ENCODE data around the gene ZFYVE9. TPM values are rescaled to one million over a fixed set of nuclear protein-coding genes. Genes with fewer than 3 reads are reported as not detected.

ZFYVE9 gene
- polyA plus RNA-seq, 1 donor from 2014 or later = 18.1 TPM

DNA sequence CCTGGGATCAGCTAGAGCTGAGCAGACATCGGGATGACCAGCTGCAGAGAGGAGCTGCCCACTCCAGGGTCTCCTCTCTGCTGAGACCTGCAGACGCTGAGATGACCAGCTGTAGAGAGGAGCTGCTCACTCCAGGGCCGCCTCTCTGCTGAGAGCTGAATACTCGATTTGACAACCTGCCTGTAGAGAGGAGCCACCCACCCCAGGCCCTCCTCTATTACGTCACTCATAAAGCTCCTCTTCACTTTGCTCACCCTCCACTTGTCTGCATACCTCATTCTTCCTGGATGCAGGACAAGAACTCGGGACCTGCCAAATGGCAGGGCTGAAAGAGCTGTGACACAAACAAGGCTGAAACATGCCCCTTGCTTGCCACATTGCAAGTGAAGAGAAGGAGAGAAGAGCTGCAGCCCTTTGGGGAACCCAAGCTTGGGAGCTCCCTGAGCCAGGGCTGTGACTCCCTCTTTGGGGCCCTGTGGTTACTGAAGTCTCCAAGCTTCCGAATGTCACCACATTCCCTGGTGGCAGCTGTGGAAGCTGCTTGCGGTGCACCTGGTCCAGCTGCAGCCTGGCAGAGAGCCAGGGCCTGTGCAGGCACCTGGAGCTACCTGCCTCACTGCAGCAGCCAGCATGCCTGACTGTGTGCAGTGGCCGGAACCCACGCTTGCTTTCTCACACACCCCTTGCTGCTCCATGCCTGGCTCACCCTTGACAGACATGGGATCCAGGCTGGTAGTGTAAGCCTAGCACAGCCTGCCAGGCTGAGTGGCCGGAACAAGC, 164.5 kb downstream of the ZFYVE9 start:
- Histone ChIP-seq H3K27ac (ENCODE audit: low read length) (no peak overlapping the region), H3K9ac (ENCODE audit: low read length) (no peak overlapping the region), H3K4me2 (ENCODE audit: low read length) (no peak overlapping the region), H4K20me1 (ENCODE audit: insufficient read depth) (no peaks in the 10 kb centered on the region), H3K4me3 (ENCODE audit: low read length) (no peak overlapping the region), H3K9me2 (ENCODE audit: insufficient read depth, low read length) (no peaks in the 10 kb centered on the region), H3K36me3 (ENCODE audit: insufficient read depth, low read length) (peaks cover 3% of the 10 kb centered on the region), H3K79me2 (replicated peaks; ENCODE audit: insufficient read depth, low read length) (no peaks in the 10 kb centered on the region), H3K9me3 (ENCODE audit: low read length) (no peaks in the 10 kb centered on the region), H3K27me3 (ENCODE audit: insufficient read depth, low read depth, low read length) (no peaks in the 10 kb centered on the region), H2AFZ (ENCODE audit: low read depth, low read length) (no peak overlapping the region), H3F3A (ENCODE audit: insufficient read depth, low read length, poor library complexity, severe bottlenecking) (no peaks in the 10 kb centered on the region)
- TF ChIP-seq EZH2 (IDR thresholded peaks at IDR 0.05; ENCODE audit: borderline replicate concordance, insufficient read depth, low read length, poor library complexity, severe bottlenecking) = no peak
- no peak for TF ChIP-seq TAF1 (IDR thresholded peaks at IDR 0.05; ENCODE audit: low read depth)
- TF ChIP-seq POLR2AphosphoS5 (IDR thresholded peaks at IDR 0.05) = no peak
- TF ChIP-seq RAD21 (conservative IDR thresholded peaks at IDR 0.05) = no peak
- TF ChIP-seq, protein P1, sequence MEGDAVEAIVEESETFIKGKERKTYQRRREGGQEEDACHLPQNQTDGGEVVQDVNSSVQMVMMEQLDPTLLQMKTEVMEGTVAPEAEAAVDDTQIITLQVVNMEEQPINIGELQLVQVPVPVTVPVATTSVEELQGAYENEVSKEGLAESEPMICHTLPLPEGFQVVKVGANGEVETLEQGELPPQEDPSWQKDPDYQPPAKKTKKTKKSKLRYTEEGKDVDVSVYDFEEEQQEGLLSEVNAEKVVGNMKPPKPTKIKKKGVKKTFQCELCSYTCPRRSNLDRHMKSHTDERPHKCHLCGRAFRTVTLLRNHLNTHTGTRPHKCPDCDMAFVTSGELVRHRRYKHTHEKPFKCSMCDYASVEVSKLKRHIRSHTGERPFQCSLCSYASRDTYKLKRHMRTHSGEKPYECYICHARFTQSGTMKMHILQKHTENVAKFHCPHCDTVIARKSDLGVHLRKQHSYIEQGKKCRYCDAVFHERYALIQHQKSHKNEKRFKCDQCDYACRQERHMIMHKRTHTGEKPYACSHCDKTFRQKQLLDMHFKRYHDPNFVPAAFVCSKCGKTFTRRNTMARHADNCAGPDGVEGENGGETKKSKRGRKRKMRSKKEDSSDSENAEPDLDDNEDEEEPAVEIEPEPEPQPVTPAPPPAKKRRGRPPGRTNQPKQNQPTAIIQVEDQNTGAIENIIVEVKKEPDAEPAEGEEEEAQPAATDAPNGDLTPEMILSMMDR (IDR thresholded peaks at IDR 0.05; ENCODE audit: poor library complexity, severe bottlenecking) = no peak
- no peak for TF ChIP-seq REST (IDR thresholded peaks at IDR 0.05; ENCODE audit: borderline replicate concordance)
- TF ChIP-seq EP300 (conservative IDR thresholded peaks at IDR 0.05; ENCODE audit: poor library complexity, severe bottlenecking) = no peak
- TF ChIP-seq SMC3 (conservative IDR thresholded peaks at IDR 0.05; ENCODE audit: poor library complexity) = no peak
- no peak for TF ChIP-seq MXI1 (conservative IDR thresholded peaks at IDR 0.05; ENCODE audit: poor library complexity, severe bottlenecking)

DNA sequence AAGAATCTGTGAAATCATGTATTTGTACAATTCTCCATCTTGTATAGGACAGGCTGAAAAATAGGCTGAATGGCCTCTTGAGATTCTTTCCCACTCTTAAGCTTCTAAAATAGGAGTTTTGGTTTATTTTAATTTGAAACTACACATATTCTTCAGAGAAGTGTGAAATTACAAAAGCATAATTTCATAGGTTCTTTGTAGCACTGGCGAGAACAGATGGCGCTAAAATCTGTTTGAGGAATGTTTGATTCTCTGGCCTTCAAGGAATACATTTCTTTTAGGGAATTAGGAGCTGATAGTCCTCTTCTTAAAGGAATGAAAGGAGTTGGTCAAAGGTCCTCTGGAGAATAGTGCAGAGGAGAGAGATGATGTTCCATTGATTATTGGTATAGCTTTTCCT, 179.2 kb downstream of the ZFYVE9 start:
- TF ChIP-seq RAD21 (conservative IDR thresholded peaks at IDR 0.05) = no peak
- no peak for TF ChIP-seq EZH2 (IDR thresholded peaks at IDR 0.05; ENCODE audit: borderline replicate concordance, insufficient read depth, low read length, poor library complexity, severe bottlenecking)
- no peak for TF ChIP-seq EP300 (conservative IDR thresholded peaks at IDR 0.05; ENCODE audit: poor library complexity, severe bottlenecking)
- TF ChIP-seq MXI1 (conservative IDR thresholded peaks at IDR 0.05; ENCODE audit: poor library complexity, severe bottlenecking) = no peak
- no peak for TF ChIP-seq SMC3 (conservative IDR thresholded peaks at IDR 0.05; ENCODE audit: poor library complexity)
- TF ChIP-seq TAF1 (IDR thresholded peaks at IDR 0.05; ENCODE audit: low read depth) = no peak
- no peak for TF ChIP-seq REST (IDR thresholded peaks at IDR 0.05; ENCODE audit: borderline replicate concordance)
- TF ChIP-seq POLR2AphosphoS5 (IDR thresholded peaks at IDR 0.05) = no peak
- TF ChIP-seq, protein P1 (IDR thresholded peaks at IDR 0.05; ENCODE audit: poor library complexity, severe bottlenecking) = no peak
- Histone ChIP-seq H3F3A (ENCODE audit: insufficient read depth, low read length, poor library complexity, severe bottlenecking) (no peaks in the 10 kb centered on the region), H3K9ac (ENCODE audit: low read length) (no peak overlapping the region), H2AFZ (ENCODE audit: low read depth, low read length) (no peak overlapping the region), H3K4me3 (ENCODE audit: low read length) (no peak overlapping the region), H3K9me2 (ENCODE audit: insufficient read depth, low read length) (no peaks in the 10 kb centered on the region), H3K27me3 (ENCODE audit: insufficient read depth, low read depth, low read length) (no peaks in the 10 kb centered on the region), H4K20me1 (ENCODE audit: insufficient read depth) (no peaks in the 10 kb centered on the region), H3K36me3 (ENCODE audit: insufficient read depth, low read length) (no peaks in the 10 kb centered on the region), H3K4me2 (ENCODE audit: low read length) (no peak overlapping the region), H3K79me2 (replicated peaks; ENCODE audit: insufficient read depth, low read length) (no peaks in the 10 kb centered on the region), H3K9me3 (ENCODE audit: low read length) (no peaks in the 10 kb centered on the region), H3K27ac (ENCODE audit: low read length) (no peak overlapping the region)
